GM21786 (cell line): Measurements from ENCODE around the gene EPHB6.

ENCODE experiments used
- ATAC-seq: cut with Tn5 transposase; IDR thresholded peaks from one replicate; pipeline ENCODE4 v1.9.1; 2021; ENCODE audit not compliant: unreplicated experiment

EPHB6 gene

GRCh38 chr7:142916508-142916907 lies 61.6 kb downstream of the EPHB6 start:
- ATAC-seq, result no peak

DNA sequence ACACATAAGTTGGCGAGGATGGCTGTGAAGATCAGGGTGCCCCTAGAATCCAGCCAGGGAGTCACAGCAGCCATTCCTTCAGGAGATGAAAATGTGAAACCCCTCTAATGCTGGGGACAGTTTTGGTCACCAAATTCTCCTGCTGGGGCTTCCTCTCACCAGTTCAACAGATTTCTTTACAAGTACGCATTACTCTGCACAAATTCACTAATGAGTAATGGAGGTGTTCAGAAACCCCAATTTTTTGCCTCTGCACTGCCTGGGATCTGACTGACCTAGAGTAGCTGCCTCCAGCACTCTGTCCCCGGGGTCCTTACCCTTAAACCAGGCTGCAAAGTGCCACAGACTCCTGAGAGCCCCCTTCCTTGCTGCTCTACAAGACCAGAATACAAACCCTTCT lies 62.6 kb downstream of the EPHB6 start:
- ATAC-seq, result no peak

DNA sequence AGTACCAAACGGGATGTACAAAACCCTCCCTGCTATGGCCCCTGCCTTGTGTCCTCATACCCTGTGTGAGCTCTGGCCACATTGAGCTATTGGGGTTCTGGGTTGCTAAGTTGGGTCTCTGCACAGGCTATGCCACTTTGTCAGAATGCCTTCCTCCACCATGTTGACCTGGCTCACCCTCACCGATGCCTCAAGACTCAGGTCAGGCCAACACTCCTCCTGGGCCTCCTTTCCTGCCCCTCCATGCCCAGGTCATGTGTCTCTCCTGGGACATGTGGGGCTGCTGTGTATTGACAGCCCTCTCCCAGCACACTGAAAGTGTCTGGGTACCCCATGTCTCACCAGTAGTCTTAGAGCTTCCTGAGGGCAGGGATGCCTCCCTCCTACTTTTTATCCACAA lies 64.0 kb downstream of the EPHB6 start:
- no peak for ATAC-seq

DNA sequence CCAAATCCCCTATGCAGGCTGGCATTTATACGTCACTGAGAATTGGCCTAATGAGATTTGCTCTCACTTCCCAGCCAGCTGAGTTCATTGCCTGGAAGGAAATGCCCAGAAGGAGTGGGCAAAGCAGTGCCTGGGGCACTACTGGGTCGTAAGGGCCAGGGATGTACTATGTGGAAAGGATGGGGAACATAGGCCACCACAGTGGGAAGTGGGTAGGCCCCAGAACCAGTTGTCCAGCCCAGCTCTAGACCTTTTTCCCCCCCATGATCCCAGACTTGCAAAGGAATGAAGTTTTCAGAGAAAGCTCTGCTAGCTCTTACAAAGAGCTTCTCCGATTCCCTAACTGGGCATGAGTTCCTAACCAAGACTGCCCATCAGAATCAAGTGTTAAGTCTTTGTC lies 64.8 kb downstream of the EPHB6 start:
- ATAC-seq, result no peak
